ENCODE measurements around the gene CYP4F12.
"Not testable (repeated sequence)": the region's sequence is repeated elsewhere in the genome, so short reads cannot be mapped to it uniquely, and the experiment has no call there.

Gene CYP4F12

DNA sequence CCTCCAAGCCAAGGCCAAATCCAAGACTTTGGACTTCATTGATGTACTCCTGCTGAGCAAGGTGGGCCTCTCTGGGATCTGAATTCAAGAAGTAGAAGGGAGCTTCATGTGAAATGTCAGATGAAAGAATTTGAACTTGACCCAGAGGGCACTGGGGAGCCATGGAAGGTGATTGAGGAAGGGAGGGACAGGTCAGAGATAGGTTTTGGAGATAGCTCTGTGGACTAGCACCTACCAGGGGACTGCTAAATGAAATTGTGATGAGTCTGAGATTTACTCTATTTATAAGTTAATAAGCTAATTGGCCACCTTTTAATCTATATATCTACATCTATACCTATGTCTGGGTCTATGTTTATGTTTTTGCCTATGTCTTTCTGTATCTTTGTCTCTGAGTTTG lies 22.8 kb upstream of the CYP4F12 start:
- not testable (repeated sequence) for DNase-seq

DNA sequence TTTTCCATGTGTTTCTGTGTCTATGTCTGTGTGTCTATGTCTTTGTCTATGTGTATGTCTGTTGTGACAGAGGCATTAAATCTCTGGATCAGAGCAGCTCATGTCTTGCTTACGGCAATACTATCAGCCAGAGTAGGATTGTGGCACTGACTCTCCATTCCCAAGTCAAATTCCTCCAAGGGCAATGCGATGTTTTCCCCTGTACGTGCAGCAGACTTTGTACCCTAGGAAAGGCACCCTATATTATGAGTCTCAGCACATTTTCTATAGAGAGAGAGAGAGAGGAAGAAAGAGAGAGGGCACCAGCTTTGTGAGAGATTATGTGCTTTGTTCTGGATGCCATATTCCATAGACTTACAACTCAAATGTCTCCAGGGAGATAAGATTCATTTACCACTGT lies 21.1 kb upstream of the CYP4F12 start:
- DNase-seq = no peak

DNA sequence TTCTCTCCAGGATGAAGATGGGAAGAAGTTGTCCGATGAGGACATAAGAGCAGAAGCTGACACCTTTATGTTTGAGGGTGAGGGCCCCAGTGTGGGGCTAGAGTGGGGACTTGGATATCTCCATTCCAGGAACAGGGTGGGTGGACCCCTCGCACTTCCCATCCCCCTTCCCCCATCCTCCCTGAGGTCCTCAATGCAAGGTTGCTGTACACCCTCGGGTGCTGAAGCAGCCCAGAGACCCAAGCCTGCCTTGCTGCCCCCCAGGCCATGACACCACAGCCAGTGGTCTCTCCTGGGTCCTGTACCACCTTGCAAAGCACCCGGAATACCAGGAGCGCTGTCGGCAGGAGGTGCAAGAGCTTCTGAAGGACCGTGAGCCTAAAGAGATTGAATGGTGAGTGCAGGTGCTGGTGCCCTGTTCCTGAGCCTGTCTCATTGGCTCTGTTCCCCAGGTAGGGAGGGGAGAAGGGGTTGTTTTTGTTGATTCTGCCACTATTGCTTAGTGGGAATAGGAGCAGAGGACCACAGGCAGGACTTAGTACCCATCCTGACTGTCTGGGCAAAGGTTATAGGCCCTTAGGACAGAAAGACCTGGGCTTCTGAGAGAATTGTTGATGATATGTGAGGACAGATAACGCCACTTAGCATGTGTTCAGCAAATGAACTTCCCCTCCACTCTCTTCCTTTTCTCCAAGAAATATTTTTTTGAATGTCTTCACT lies 20.2 kb upstream of the CYP4F12 start:
- DNase-seq = no peak

DNA sequence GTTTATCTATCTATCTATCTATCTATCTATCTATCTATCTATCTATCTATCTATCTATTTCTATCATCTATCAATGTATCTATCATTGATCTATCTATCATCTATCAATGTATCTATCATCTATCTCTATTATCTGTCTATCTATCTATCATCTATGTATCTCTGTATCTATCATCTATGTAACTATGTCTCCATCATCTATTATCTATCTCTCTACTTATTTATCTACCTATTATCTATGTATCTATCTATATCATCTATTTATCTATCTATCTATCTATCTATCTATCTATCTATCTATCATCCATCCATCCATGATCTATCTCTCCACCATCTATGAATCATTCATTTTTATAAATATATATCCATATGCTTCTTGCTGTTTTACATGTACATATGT lies 16.4 kb upstream of the CYP4F12 start:
- DNase-seq = no peak

DNA sequence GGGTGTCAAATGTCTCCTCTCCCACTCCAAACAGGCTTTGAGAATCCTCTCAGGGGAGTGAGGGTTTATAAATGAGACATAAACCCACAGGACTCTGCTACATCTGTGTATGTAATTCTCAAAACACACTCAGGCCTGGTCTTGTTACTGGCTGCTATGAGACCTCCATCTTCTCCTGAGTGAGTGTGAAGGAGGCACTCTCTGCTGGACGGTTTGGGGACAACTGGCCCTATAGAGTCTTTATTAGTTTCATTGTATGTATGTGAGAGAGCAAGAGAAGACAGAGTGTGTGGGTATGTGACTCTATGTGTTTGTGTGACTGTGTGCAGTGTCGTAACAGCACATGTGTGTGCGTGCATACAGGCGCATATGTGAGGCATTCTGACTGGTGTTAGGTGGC lies 9.6 kb upstream of the CYP4F12 start:
- no peak for DNase-seq

DNA sequence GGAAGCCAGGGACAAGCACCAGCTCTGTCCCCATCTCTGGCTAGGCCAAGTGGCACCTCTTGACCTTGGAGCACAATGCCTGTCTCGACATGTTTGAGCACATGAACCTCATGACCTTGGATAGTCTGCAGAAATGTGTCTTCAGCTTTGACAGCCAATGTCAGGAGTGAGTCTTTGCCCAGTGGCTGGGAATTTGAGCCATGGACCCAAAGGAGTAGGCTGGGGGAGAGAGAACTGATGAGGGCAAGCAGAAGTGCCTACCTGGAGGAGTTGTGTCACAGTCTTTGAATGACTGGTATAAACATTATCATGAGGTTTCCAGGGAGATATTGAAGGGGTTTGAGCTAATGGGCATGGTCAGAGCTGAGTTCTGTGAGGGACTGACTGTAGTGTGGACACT lies 6.7 kb upstream of the CYP4F12 start:
- no peak for DNase-seq

DNA sequence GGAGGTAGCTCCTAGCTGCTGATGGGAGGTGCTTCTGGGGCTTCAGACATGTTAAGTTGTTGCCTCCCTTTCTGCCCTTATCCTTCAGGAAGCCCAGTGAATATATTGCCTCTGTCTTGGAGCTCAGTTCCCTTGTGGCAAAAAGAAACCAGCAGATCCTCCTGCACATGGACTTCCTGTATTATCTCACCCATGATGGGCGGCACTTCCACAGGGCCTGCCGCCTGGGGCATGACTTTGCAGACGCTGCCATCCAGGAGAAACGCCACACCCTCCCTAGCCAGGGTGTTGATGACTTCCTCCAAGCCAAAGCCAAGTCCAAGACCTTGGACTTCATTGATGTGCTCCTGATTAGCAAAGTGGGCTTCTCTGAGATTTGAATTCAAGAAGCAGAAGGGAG lies 6.0 kb upstream of the CYP4F12 start:
- DNase-seq = no peak

DNA sequence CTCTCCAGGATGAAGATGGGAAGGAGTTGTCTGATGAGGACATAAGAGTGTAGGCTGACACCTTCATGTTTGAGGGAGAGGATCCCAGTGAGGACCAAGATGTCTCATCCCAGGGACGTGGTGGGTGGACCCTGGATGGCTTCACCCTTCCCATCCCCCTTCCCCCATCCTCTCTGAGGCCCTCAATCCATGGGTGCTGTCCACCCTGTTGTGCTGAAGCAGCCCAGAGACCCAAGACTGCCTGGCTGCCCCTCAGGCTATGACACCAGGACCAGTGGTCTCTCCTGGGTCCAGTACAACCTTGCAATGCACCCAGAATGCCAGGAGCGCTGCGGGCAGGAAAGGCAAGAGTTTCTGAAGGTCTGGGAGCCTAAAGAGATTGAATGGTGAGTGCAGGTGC lies 3.4 kb upstream of the CYP4F12 start:
- no peak for DNase-seq

DNA sequence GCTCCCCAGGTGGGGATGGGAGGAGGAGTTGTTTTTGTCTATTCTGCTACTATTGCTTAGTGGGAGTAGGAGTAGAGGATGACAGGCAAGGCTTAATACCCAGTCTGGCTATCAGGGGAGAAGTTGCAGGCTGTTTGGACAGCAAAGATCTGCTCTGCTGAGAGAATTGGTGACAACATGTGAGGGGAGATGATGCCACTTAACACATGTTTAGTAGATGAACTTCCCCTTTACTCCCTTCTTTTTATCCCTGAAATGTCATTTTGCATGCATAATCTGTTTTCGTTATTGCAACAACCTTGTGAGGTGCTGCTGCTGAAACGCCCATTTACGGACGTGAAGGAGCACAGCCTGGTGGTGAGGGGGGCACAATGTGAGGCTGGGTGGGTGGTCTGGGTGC lies 3.0 kb upstream of the CYP4F12 start:
- no peak for DNase-seq

DNA sequence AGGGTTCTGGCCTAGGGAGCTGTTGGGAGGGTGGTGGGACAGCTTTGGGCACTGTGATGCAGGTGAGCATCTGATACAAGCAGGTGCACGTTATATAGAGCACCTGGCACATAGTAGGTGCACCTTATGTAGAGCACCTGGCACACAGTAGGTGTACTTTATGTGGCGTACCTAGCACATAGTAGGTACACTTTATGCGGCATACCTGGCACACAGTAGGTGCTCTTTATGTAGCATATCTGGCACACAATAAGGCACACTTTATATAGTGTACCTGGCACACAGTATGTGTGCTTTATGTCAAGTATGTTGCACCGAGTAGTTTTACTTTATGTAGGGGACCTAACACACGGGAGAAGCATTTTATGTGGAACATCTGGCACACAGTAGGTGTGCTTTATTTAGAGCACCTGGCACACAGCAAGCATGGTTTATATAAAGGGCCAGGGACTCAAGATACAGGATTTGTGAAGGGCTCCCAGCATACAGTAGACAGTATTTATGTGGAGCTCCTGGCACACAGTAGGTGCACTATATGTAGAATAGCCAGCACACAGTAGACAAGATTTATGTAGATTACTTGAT lies 1.6 kb upstream of the CYP4F12 start:
- DNase-seq = no peak

DNA sequence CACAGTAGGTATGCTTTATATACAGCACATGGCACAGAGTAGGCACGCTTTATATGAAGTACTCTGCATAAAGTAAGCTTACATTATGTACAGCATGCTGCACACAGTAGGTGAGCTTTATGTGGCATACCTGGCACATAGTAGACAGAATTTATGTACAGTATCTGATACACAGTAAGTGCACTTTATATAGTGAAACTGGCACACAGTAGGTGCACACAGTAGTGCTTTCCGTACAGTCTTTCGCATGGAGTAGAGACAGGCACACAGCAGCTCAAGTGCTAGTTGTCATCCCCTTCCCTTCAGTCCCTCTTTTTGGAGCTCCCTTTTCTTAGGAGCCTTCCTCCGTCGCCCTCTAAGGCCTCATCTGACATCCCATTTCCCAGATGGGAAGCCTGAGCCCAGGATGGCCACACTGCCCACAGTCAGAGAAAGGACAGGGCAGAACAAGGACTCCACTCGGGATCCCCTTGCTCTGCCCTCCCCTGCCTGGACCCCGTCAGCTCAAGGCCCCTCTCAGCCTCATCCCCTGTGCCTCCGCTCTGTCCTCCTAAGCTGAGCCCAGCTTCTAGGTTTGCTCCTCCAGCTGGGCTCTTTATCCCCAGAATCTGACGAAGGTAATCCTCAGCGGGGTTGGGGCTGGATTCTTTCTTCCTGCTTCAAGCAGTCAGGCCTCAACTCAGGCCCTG lies 852 bp upstream of the CYP4F12 start:
- no peak for DNase-seq

DNA sequence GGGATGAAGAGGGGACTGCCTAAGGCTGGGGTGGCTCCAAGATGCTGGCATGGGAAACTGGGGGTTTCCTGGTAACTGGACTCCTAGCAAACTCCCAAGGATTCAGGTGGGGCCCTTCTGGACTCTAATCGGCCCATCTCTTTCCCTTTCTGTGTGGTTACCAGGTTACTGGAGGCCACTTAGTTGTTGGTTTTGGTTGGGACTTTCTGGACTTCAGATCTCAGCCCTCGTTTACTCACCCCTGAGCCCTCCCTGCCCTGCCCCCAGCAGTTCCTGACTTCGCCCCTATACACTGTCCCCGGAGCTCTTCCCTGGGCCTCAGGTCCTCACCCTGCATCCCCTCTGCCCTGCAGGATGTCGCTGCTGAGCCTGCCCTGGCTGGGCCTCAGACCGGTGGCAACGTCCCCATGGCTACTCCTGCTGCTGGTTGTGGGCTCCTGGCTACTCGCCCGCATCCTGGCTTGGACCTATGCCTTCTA lies 328 bp downstream of the CYP4F12 start:
- peak; percentile 14 for DNase-seq

DNA sequence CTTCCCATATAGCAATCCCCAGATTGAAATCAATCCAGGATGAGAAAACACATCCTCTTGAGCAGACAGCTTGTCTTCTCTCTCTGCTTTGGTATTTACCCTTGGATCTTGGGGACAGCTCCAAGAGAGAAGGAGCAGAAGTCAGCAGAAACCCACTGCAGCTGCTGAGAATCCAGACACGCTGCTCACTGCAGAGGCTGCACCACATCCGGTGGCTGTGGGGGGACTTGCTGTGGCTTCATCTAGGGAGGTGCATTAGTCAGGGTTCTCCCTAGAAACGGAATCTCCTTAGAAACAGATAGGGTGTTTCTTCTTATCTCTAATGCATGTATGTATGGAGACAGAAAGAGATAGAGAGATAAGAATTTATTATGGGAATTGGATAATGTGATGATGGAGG lies 2.7 kb downstream of the CYP4F12 start:
- DNase-seq = no peak

DNA sequence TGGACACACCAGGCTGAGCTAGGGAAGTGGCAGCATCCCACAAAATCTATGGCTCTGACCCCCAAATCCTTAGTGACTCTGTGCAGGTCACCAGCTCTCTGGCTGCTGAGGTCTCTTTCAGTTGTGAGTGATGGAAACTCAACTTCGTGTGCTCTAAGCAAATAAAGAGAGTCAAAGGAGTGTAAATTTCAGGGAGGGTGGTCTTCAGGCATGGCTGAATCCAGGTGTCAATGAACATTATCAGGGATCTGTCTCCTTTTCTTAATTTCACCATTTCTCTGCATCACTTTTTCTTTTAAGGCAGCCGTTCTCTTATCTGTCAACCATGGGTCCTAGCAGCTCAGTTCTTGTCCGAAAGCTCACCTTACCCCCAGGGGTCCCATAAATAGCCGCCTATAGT lies 6.2 kb downstream of the CYP4F12 start:
- no peak for DNase-seq

DNA sequence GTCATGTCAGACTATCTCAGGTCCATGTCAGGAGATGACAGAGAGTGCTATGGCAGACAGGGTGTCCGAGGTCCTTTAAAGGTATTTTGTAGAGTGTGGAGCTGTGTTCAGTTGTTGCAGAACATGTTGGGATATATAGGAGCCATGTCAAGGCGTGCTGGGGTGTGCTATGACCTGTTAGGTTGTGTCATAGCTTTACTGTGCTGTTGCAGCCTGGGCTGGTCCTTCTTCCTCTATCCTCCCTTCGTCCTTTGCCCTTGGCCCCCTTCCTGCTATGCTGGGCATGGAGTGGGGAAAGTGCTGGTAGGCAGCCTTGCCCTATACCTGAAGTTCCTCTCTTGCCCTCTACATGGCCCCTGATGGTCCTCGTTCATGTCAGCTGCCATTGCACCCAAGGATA lies 7.0 kb downstream of the CYP4F12 start:
- not testable (repeated sequence) for DNase-seq

DNA sequence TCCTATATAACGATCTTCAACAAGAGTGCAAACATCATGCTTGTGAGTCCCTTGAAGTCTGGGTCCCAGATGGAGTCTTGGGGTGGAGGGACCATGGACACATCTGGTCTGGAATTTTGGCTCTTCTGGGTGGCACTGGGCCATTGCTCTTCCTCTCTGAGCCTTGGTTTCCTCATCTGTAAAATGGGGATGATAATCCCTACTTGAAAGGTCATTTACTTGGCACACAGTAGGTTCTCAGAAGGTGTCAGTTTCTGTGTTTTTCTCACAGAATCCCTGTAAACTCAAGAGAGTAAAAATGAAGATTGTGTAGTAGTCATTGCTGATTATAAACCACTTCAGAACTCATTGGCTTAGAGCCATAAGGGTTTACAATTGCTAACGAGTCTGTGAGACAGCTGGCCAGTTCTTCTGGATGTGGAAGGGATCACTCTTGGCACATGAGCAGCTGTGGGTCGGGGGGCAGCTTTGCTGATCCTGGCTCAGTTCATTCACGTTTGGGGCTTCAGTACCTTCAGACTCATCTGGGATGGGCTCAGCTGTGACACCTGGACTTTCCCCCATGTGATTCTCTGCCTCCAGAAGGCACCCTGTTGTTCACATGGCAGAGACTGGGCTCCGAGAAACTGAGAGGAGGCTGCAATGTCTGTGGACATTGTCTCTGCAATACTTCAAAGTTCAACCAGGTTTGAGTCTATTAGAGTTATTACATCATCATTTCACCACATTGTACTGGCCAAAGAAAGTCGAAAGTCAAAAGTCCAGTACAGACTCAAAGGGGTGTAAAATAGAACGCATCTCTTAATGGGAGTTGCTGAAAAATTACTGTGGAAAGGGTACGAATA lies 7.8 kb downstream of the CYP4F12 start:
- DNase-seq = no peak

DNA sequence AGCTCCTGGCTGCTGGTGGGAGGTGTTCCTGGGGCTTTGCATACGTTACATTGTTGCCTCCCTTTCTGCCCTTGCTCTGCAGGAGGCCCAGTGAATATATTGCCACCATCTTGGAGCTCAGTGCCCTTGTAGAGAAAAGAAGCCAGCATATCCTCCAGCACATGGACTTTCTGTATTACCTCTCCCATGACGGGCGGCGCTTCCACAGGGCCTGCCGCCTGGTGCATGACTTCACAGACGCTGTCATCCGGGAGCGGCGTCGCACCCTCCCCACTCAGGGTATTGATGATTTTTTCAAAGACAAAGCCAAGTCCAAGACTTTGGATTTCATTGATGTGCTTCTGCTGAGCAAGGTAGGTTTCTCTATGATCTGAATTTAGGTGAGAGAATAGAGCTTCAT lies 10.5 kb downstream of the CYP4F12 start:
- no peak for DNase-seq

DNA sequence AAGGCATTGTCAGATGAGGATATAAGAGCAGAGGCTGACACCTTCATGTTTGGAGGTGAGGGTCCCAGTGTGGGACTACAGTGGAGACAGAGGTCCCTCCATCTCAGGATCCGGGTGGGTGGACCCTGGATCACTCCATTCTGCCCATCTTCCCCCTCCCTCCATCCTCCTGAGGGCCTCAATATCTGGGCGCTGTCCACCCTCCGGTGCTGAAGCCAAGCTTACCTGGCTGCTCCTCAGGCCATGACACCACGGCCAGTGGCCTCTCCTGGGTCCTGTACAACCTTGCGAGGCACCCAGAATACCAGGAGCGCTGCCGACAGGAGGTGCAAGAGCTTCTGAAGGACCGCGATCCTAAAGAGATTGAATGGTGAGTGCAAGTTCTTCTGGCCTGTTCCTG lies 11.9 kb downstream of the CYP4F12 start:
- peak; percentile 55 for DNase-seq

DNA sequence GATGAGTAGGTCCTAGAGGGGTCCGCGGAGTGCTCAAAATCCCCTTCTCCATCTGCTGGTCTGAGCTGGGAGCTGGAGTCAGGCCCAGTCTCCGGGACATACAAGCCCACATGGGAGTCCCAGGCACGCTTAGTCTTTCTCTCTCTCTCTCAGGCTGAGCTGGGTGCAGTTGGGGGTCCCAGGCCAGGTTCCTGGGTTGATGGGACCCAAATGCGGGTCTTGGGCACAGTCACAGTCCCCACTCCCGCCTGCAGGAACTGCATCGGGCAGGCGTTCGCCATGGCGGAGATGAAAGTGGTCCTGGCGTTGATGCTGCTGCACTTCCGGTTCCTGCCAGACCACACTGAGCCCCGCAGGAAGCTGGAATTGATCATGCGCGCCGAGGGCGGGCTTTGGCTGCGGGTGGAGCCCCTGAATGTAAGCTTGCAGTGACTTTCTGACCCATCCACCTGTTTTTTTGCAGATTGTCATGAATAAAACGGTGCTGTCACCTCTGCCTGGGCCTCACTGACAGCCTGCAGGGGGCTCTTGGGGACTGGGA lies 23.8 kb downstream of the CYP4F12 start:
- DNase-seq = peak; percentile 60

DNA sequence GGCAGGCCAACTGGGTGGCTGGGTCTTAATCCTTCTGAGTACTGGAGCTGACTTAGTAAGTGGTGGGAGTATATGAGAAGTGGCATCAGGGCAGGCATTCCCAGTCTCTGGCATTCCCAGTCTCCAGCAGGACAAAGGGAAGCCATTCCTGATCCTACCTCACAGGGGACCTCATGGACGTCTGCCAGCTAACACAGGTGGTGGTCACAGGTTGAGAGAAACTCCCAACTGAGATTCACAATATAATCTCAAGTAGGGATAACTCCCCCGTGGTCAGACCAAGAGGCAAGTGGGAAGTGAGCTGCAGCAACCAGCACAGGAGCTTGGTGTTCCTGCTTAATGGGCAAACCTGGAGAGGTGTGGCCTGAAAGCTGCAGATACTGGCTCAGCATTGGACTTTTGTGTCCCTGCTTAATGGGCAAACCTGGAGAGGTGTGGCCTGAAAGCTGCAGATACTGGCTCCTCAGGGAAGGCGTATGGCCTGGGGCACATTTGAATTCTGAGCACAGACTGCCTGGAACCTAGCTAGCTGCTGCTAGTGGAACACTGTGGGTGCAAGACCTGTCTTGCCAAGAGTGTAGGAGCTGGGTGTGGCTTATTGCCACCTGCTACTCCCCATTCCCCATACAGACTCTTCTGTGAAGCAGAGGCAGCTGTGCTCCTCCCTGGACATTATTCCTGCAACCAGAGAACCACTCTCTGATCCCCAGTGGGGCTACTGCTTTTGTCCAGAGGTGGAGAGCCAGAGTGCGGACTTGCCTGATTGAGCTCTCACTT lies 29.1 kb downstream of the CYP4F12 start:
- DNase-seq = peak; percentile 77

DNA sequence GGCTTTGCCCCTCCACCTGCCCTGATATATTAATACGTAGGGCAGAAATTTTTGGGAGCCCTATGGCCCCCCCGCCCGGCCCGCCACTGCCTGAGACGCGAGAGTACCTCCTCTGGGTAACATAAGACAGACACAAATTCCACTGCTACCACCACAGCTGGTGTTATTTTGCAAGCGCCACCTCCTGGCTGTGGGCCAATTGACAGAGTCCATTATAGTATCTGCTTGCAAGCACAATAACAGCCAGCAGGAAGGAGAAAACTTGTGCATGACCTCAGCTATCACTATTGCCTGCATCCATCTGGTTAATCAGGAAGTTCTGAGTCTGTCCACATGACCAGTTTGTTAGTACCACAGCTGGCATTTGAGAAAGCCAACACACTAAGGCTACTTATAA lies 29.6 kb downstream of the CYP4F12 start:
- peak; percentile 98 for DNase-seq

DNA sequence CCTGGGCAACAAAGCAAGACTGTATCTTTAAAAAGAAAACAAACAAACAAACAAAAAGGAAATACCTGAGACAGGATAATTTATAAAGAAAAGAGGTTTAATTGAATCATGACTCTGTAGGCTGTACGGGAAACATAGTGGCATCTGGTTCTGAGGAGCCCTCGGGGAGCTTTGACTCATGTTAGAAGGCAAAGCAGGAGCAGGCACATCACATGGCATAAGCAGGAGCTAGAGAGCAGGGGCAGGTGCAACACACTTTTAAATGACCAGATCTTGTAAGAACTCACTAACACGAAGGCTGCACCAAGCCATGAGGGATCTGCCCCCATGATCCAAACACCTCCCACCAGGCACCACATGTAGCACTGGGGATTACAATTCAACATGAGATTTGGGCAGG lies 41.8 kb downstream of the CYP4F12 start:
- no peak for DNase-seq
